ENCODE measurements around the gene EFHC1. TPM values are rescaled to one million over a fixed set of nuclear protein-coding genes. Genes with fewer than 3 reads are reported as not detected.

The EFHC1 gene
- total RNA-seq, 1 donor from 2014 or later: 9.6 TPM

DNA sequence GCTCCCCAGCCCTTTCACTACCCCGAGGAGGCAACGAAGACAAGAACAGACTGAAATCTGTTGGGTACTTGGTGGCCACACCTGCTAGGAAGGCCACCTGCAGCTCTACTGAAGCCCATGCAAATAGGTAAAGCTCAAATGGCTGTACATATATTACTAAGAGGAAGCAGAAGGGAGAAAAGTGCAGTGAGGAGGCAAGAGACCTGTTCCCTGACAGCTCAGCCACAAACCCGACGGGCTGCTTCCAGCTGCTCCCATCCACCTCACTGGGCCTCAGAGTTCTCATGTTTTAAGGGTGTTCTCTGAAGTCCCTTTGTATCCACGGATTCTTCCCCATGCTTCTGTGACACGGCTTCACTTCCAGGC, 132.1 kb downstream of the EFHC1 start:
- H3K27me3 Mint-ChIP-seq (ENCODE audit: low read depth): no peaks in the 10 kb centered on the region
- no peaks in the 10 kb centered on the region for H3K9me3 Mint-ChIP-seq (ENCODE audit: low read depth)
- peak overlapping the region; percentile 98 for H3K27ac Mint-ChIP-seq (ENCODE audit: unreplicated experiment)
- no peak for DNase-seq (ENCODE audit: low spot score)
- peaks cover 5% of the 10 kb centered on the region for H3K36me3 Mint-ChIP-seq (ENCODE audit: low read depth)
- TF ChIP-seq, protein P1, sequence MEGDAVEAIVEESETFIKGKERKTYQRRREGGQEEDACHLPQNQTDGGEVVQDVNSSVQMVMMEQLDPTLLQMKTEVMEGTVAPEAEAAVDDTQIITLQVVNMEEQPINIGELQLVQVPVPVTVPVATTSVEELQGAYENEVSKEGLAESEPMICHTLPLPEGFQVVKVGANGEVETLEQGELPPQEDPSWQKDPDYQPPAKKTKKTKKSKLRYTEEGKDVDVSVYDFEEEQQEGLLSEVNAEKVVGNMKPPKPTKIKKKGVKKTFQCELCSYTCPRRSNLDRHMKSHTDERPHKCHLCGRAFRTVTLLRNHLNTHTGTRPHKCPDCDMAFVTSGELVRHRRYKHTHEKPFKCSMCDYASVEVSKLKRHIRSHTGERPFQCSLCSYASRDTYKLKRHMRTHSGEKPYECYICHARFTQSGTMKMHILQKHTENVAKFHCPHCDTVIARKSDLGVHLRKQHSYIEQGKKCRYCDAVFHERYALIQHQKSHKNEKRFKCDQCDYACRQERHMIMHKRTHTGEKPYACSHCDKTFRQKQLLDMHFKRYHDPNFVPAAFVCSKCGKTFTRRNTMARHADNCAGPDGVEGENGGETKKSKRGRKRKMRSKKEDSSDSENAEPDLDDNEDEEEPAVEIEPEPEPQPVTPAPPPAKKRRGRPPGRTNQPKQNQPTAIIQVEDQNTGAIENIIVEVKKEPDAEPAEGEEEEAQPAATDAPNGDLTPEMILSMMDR (IDR thresholded peaks at IDR 0.05): no peak
- H3K4me3 Mint-ChIP-seq (ENCODE audit: unreplicated experiment): peak overlapping the region; percentile 62
- peaks cover 94% of the 10 kb centered on the region for H3K4me1 Mint-ChIP-seq (ENCODE audit: low read depth)

DNA sequence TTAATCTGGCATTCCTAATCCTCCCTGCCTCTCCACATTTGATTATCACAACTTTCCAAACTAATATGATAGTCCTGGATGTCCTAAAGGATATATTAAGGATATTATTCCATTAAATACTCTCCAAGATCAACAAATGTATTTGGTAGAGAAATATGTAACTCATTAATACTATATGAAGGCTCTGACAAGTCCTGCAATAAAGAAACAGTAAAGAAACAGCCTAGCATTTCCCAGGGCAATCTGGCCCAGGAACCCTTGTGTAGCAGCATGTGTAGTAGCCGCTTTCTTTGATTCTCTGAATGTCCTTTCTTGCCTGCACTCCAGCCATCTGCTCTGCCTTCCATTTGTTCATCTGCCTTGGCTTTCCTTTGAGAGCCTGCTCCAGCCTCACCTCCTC, 133.0 kb downstream of the EFHC1 start:
- H3K4me3 Mint-ChIP-seq (ENCODE audit: unreplicated experiment): no peak overlapping the region
- H3K27ac Mint-ChIP-seq (ENCODE audit: unreplicated experiment): peak overlapping the region; percentile 98
- TF ChIP-seq, protein P1 (IDR thresholded peaks at IDR 0.05): no peak
- DNase-seq (ENCODE audit: low spot score): no peak
- H3K9me3 Mint-ChIP-seq (ENCODE audit: low read depth): no peaks in the 10 kb centered on the region
- peaks cover 5% of the 10 kb centered on the region for H3K36me3 Mint-ChIP-seq (ENCODE audit: low read depth)
- H3K27me3 Mint-ChIP-seq (ENCODE audit: low read depth): no peaks in the 10 kb centered on the region
- peaks cover 94% of the 10 kb centered on the region for H3K4me1 Mint-ChIP-seq (ENCODE audit: low read depth)

DNA sequence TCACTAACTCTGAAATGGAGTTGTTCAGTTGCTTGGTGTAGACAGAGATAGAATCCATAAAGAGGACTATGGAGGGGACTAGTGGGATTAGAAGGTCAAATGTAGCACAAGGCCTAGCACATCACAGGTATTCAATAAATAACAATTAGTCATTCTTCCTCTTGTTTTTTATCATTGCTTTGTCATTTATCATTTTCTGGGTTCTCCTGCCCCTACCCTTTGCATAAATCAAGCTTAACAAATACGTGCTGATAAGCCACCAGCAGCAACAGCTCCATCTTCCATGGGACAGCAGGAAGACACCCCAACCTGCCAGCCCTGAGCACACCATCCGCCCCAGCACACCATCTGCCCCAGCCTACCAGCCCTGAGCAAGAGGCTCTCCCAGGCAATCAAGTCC, 133.6 kb downstream of the EFHC1 start:
- Mint-ChIP-seq H3K4me1 (ENCODE audit: low read depth) (peaks cover 94% of the 10 kb centered on the region), H3K27me3 (ENCODE audit: low read depth) (no peaks in the 10 kb centered on the region), H3K9me3 (ENCODE audit: low read depth) (no peaks in the 10 kb centered on the region), H3K36me3 (ENCODE audit: low read depth) (peaks cover 5% of the 10 kb centered on the region), H3K4me3 (ENCODE audit: unreplicated experiment) (no peak overlapping the region), H3K27ac (ENCODE audit: unreplicated experiment) (peak overlapping the region; percentile 98)
- TF ChIP-seq, protein P1 (IDR thresholded peaks at IDR 0.05): no peak
- DNase-seq (ENCODE audit: low spot score): no peak

DNA sequence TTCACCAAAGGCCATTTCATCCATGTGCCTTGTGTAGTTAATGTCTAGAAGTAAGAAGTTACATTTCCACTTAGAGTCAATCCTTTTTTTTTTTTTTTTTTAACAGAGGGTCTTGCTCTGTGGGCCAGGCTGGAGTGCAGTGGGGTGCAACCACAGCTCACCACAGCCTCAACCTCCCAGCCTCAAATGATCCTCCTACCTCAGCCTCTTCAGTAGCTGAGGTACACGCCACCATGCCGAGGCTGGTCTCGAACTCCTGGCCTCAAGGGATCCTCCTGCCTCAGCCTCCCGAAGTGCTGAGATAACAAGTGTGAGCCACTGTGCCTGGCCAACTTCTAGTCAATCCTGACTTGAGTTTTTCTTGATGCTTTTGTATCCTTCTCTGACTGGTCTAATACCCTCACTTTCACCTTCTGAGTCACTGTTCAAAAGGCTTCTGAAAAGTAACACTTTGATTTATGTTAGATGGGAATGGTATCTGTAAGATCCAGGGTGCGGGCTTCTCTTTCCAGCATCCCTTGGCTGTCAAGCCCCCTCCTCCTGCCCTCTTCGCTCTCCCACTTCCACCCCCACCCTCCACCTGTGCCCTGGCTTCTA, 134.6 kb downstream of the EFHC1 start:
- TF ChIP-seq, protein P1 (IDR thresholded peaks at IDR 0.05): no peak
- H3K27ac Mint-ChIP-seq (ENCODE audit: unreplicated experiment): peak overlapping the region; percentile 97

DNA sequence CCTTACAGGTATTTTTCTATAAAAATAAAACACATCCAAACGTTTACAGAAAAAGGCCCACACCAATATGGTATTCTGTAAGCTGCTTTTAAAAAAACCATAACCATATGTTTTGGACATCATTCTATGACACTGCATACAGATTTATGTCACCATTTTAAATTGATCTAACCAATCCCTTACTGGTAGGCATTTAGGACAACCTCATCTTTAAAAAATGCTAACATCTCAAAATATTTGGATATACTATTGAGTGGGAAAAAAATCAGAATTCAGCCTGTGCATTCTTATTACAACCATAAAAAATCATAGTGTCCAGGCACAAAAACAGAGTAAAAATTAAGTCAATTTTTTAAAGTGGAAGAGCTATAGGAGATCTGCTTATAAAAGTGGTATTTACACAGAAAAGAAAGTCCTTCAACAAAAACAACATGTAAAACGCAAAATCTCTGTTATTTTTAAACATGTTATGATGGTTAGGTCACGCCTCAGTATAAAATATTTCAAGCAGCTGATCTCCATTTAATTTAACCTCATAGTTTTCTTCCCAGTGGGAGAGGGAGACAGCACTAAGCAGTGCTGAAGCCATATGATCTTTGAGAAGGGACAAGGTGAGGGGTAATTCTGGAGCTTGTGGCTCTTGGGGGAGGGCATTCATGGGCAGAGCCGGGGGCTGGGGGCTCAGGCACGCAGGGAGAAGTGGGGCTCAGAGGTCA, 135.5 kb downstream of the EFHC1 start:
- peak overlapping the region; percentile 97 for H3K27ac Mint-ChIP-seq (ENCODE audit: unreplicated experiment)
- H3K4me3 Mint-ChIP-seq (ENCODE audit: unreplicated experiment): peak overlapping the region; percentile 57
- TF ChIP-seq, protein P1 (IDR thresholded peaks at IDR 0.05): no peak
- H3K4me1 Mint-ChIP-seq (ENCODE audit: low read depth): peaks cover 94% of the 10 kb centered on the region
- no peak for DNase-seq (ENCODE audit: low spot score)
- no peaks in the 10 kb centered on the region for H3K27me3 Mint-ChIP-seq (ENCODE audit: low read depth)
- H3K36me3 Mint-ChIP-seq (ENCODE audit: low read depth): peaks cover 4% of the 10 kb centered on the region
- no peaks in the 10 kb centered on the region for H3K9me3 Mint-ChIP-seq (ENCODE audit: low read depth)

More for the DNA sequence above, 134.6 kb downstream of the EFHC1 start:
- no peaks in the 10 kb centered on the region for H3K27me3 Mint-ChIP-seq (ENCODE audit: low read depth)
- peaks cover 7% of the 10 kb centered on the region for H3K36me3 Mint-ChIP-seq (ENCODE audit: low read depth)
- H3K9me3 Mint-ChIP-seq (ENCODE audit: low read depth): no peaks in the 10 kb centered on the region
- H3K4me1 Mint-ChIP-seq (ENCODE audit: low read depth): peaks cover 94% of the 10 kb centered on the region
- no peak for DNase-seq (ENCODE audit: low spot score)
- no peak overlapping the region for H3K4me3 Mint-ChIP-seq (ENCODE audit: unreplicated experiment)
